Heart left ventricle (tissue), 13 donors: ENCODE results near the gene FOXRED1.

Source experiments
- POLR2A ChIP-seq, 2 donors: fragments of 450-650 bp; IDR thresholded peaks; one replicate each; pipeline ENCODE4 v1.6.1; 2017; ENCODE audit warnings: antibody characterized with exemption in 2 of 2, mild to moderate bottlenecking in 2 of 2, moderate library complexity in 2 of 2
- TF ChIP-seq, protein P1 (sequence below), 12 donors: fragments of 200-600 bp; sonication (generic) in 4 of 12; IDR thresholded peaks; one replicate each; pipeline versions ENCODE4 v1.5.0 to v1.8.0; 2018 to 2022; ENCODE audit warnings: antibody characterized with exemption in 12 of 12, mild to moderate bottlenecking in 5 of 12
- donor health status: ischemic (EF 13 %, LVEDD 7.1; RV severe dilation, severe dysfunction).
- donor health status: DM: no; HTN: yes; CAD: no.
- donor health status: DM: no; HTN: no; CAD: no.
- donor health status: ischemic (EF 25% LVEDD 6.9; RV normal size, moderate dysfunction).
- donor health status: ischemic (EF 25% LVEDD 5.7; RV mildly dilated, moderate dysfunction).
- donor health status: ischemic (EF 35%, LVEDD 5.7; RV mildly dilated, moderate dysfunction).
- donor health status: nonischemic (EF 11% LVEDD 7.7; RV severe dilation, severe dysfunction).
- donor health status: DM: yes; HTN: yes; CAD: no.
- donor health status: PGD.
- donor health status: ischemic (EF 29% LVEDD 5.4; RV normal size, mild dysfunction).
- donor health status: nonischemic (EF 23%, LVEDD 6.1; RV moderate dilation, normal function).

DNA sequence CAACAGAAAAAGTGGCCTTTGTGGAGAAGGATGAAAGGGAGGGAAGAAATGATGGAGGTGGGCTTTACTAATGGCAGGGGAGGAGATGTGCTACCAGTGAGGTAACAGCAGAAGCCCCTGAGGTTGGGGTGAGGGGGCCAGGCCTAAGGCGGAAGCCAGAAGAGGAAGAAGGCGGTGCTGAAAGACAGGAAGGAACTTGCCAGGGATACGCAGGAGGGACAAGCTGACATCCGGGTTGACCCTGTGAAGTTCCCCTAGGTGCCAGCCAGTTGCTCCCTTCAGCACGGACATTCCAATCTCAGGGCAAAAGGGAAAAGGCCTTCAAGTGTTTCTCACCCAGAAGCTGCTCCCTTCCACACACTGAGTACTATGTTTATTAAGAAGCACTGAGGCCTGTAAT lies 11.6 kb downstream of the FOXRED1 start:
- TF ChIP-seq, protein P1, sequence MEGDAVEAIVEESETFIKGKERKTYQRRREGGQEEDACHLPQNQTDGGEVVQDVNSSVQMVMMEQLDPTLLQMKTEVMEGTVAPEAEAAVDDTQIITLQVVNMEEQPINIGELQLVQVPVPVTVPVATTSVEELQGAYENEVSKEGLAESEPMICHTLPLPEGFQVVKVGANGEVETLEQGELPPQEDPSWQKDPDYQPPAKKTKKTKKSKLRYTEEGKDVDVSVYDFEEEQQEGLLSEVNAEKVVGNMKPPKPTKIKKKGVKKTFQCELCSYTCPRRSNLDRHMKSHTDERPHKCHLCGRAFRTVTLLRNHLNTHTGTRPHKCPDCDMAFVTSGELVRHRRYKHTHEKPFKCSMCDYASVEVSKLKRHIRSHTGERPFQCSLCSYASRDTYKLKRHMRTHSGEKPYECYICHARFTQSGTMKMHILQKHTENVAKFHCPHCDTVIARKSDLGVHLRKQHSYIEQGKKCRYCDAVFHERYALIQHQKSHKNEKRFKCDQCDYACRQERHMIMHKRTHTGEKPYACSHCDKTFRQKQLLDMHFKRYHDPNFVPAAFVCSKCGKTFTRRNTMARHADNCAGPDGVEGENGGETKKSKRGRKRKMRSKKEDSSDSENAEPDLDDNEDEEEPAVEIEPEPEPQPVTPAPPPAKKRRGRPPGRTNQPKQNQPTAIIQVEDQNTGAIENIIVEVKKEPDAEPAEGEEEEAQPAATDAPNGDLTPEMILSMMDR (IDR thresholded peaks at IDR 0.05): no peak
- no peak for TF ChIP-seq POLR2A (IDR thresholded peaks at IDR 0.05)
